Measurements from ENCODE around the gene ERG.
A peak's percentile ranks its signal among the peaks of the same experiment; 100 is the strongest.

- TF ChIP-seq, protein P1, sequence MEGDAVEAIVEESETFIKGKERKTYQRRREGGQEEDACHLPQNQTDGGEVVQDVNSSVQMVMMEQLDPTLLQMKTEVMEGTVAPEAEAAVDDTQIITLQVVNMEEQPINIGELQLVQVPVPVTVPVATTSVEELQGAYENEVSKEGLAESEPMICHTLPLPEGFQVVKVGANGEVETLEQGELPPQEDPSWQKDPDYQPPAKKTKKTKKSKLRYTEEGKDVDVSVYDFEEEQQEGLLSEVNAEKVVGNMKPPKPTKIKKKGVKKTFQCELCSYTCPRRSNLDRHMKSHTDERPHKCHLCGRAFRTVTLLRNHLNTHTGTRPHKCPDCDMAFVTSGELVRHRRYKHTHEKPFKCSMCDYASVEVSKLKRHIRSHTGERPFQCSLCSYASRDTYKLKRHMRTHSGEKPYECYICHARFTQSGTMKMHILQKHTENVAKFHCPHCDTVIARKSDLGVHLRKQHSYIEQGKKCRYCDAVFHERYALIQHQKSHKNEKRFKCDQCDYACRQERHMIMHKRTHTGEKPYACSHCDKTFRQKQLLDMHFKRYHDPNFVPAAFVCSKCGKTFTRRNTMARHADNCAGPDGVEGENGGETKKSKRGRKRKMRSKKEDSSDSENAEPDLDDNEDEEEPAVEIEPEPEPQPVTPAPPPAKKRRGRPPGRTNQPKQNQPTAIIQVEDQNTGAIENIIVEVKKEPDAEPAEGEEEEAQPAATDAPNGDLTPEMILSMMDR (IDR thresholded peaks at IDR 0.05; ENCODE audit: insufficient read depth, low read length): no peak
- TF ChIP-seq REST (IDR thresholded peaks at IDR 0.05; ENCODE audit: insufficient replicate concordance, low read depth) (no peak), POLR2AphosphoS5 (IDR thresholded peaks at IDR 0.05; ENCODE audit: low read depth) (peak; percentile 40; the same call in 1 of the 2 replicates)
Measured at GRCh38 chr21:38384238-38384560, 114.1 kb downstream of the ERG start.

Measured in HL-60 (cell line).